Activated CD4-positive, alpha-beta memory T cell treated with anti-CD3 and anti-CD28 coated beads for 36 hours (primary cell): ENCODE results near the gene KCMF1. TPM values are rescaled to one million over a fixed set of nuclear protein-coding genes. Genes with fewer than 3 reads are reported as not detected.
"Not testable (repeated sequence)": the region's sequence is repeated elsewhere in the genome, so short reads cannot be mapped to it uniquely, and the experiment has no call there.

Source experiments
- CTCF ChIA-PET: fragments of 350-600 bp; sonication (Branson Sonifier 250); formaldehyde crosslinking; loops from one replicate; lab custom pipeline; 2021; ENCODE audit warnings: antibody characterized with exemption, inconsistent platforms; lab: Charles Lee
- POLR2A ChIA-PET: fragments of 350-600 bp; sonication (Branson Sonifier 250); formaldehyde crosslinking; loops from one replicate; lab custom pipeline; 2021; ENCODE audit warnings: antibody characterized with exemption; lab: Charles Lee
- DNase-seq: peaks from one replicate; pipeline ENCODE4 v3.0.0-alpha.2; 2020
- H3K27ac Mint-ChIP-seq: one replicate; pipeline ENCODE4 v1.8.0; 2021; ENCODE audit warnings: mixed read lengths
- H3K27me3 Mint-ChIP-seq: one replicate; pipeline ENCODE4 v1.8.0; 2021; ENCODE audit warnings: mixed read lengths
- H3K36me3 Mint-ChIP-seq: one replicate; pipeline ENCODE4 v1.8.0; 2021; ENCODE audit warnings: mixed read lengths
- H3K4me1 Mint-ChIP-seq: one replicate; pipeline ENCODE4 v1.8.0; 2021; ENCODE audit warnings: low read depth, mixed read lengths
- H3K4me3 Mint-ChIP-seq: one replicate; pipeline ENCODE4 v1.8.0; 2021; ENCODE audit warnings: mild to moderate bottlenecking, mixed read lengths
- H3K9me3 Mint-ChIP-seq: one replicate; pipeline ENCODE4 v1.8.0; 2021; ENCODE audit warnings: mixed read lengths
- intact Hi-C: fragments of 100-400 bp; cut with micrococcal nuclease; formaldehyde crosslinking; loops from one replicate; pipeline ENCODE4 v1.15.1; 2023
- total RNA-seq, 2 experiments: library from RNA; stranded (reverse); gene quantifications; one replicate each; pipeline ENCODE4 v1.2.3, GENCODE V29; 2021

KCMF1 gene
- total RNA-seq, 2 experiments from 2014 or later: 90.5 to 94.1 TPM

DNA sequence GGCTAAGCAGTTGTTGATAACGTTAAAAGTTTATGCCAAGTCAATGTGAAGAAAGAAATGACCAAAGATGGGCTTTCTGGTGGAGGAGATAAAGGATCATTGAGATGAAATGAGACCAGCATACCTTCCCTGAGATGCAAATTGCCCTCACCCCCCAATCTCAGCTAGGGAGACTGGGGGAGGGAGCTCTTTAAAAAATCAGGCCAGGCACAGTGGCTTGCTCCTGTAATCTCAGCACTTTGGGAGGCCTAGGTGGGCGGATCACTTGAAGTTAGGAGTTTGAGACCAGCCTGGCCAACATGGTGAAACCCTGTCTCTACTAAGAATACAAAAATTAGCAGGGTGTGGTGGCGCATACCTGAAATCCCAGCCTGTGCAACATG, 30.9 kb upstream of the KCMF1 start:
- no peaks in the 10 kb centered on the region for H3K27me3 Mint-ChIP-seq
- peaks cover 71% of the 10 kb centered on the region for H3K4me1 Mint-ChIP-seq
- H3K36me3 Mint-ChIP-seq: peaks cover 1% of the 10 kb centered on the region

DNA sequence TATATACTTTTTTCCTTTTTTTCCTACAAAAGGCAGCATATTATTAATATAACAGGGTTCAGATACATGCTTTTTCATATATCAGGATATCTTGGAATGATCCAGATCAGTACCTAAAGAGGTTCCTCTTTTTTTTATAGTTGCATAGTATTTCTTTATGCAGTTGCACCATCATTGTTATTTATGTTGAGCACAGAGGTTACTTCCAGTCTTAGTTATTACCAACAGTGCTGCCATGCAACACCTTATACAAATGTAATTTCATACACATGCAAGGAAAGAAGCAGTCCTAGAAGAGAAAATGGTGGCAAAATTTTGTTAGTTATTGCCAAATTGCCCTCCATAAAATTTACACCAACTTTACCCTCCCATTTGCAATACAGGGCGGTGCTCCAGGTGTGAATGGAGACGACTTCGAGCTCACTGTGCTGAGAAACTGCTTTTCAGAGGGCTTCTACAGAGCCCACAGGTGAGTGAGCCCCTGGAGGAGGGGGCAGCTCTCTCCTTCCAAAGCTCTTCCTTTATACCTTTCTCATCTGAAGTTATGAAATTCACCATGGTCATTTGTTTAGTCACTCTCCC, 30.0 kb upstream of the KCMF1 start:
- Mint-ChIP-seq H3K4me3 (no peak overlapping the region), H3K4me1 (peaks cover 77% of the 10 kb centered on the region), H3K27me3 (no peaks in the 10 kb centered on the region), H3K9me3 (no peaks in the 10 kb centered on the region), H3K36me3 (no peaks in the 10 kb centered on the region), H3K27ac (no peak overlapping the region)
- intact Hi-C loops: no loop called here
- ChIA-PET POLR2A (interaction anchor here (1.3 to 4.5 kb wide), 2 partner anchors 15 to 29 kb away, joined by 3 to 28 read pairs; no protein-coding TSS in a partner anchor), CTCF (interaction anchor here (0.6 to 12.6 kb wide), 4 partner anchors 15 to 340 kb away, joined by 3 to 181 read pairs (median 8); no protein-coding TSS in a partner anchor)
- DNase-seq: no peak

More for the DNA sequence above, 30.9 kb upstream of the KCMF1 start:
- intact Hi-C loops: no loop called here
- ChIA-PET CTCF (interaction anchor here (0.6 to 12.6 kb wide), 13 partner anchors 10 to 360 kb away, joined by 3 to 181 read pairs (median 4); no protein-coding TSS in a partner anchor), POLR2A (interaction anchor here (0.6 to 4.5 kb wide), 8 partner anchors 14 to 387 kb away, joined by 3 to 41 read pairs (median 8); partner anchors contain the start of genes KCMF1, TGOLN2 and TMSB10)
- Mint-ChIP-seq H3K4me3 (peak overlapping the region; percentile 62), H3K9me3 (no peaks in the 10 kb centered on the region), H3K27ac (peak overlapping the region; percentile 93)
- peak; percentile 30 for DNase-seq

DNA sequence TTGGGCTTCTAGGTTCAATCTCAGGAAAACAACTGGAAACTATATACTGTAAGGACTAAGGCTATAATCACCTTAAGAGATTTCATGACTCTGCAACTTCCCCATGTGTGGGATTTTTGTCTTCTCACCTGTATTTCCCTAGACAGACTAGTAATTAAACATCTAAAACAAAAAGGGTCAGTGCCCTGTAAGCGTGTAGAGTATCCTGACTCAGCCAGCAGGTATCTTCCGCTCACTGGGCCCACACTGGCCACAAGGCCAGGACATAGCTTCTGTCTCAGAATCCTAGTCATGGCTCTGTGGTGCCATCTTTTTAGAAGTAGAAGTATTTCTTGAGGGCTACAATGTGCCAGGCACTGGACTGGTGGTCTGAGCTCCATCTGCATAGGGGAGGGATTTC, 28.8 kb upstream of the KCMF1 start:
- Mint-ChIP-seq H3K9me3 (no peaks in the 10 kb centered on the region), H3K4me3 (no peak overlapping the region), H3K36me3 (no peaks in the 10 kb centered on the region), H3K27me3 (no peaks in the 10 kb centered on the region), H3K4me1 (peaks cover 78% of the 10 kb centered on the region), H3K27ac (no peak overlapping the region)
- POLR2A ChIA-PET: interaction anchor here (1.1 to 1.3 kb wide), 2 partner anchors 28 to 38 kb away, joined by 3 read pairs; no protein-coding TSS in a partner anchor
- intact Hi-C loops: no loop called here
- DNase-seq: no peak
- CTCF ChIA-PET: interaction anchor here (12.6 kb wide), 1 partner anchor 16 kb away, joined by 181 read pairs; no protein-coding TSS in a partner anchor

DNA sequence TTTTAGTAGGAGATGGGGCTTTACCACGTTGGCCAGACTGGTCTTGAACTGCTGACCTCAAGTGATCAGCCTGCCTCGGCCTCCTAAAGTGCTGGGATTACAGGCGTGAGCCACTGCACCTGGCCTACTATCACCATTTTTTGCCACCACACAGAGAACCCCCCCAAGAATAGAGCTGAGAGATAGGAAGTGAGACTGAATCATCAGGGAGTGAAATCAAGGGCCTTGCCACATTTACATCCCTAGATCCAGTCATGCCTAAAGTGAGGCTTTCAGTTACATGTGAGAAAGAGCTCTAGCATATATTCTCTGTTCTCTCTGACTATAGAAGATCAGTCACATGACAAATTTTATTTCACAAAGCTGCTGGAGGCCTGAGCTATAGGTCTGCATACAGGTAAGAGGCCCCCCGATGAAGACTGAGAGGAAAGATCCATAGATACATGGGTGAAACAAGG, 28.0 kb upstream of the KCMF1 start:
- ChIA-PET POLR2A (interaction anchor here (0.5 to 1.1 kb wide), 6 partner anchors 16 to 384 kb away, joined by 3 to 5 read pairs (median 3); no protein-coding TSS in a partner anchor), CTCF (interaction anchor here (12.6 kb wide), 1 partner anchor 17 kb away, joined by 181 read pairs; no protein-coding TSS in a partner anchor)
- Mint-ChIP-seq H3K9me3 (no peaks in the 10 kb centered on the region), H3K36me3 (no peaks in the 10 kb centered on the region), H3K27ac (peak overlapping the region; percentile 58), H3K4me1 (peaks cover 75% of the 10 kb centered on the region), H3K27me3 (no peaks in the 10 kb centered on the region), H3K4me3 (peak overlapping the region; percentile 11)
- intact Hi-C loops: no loop called here
- peak; percentile 23 for DNase-seq

DNA sequence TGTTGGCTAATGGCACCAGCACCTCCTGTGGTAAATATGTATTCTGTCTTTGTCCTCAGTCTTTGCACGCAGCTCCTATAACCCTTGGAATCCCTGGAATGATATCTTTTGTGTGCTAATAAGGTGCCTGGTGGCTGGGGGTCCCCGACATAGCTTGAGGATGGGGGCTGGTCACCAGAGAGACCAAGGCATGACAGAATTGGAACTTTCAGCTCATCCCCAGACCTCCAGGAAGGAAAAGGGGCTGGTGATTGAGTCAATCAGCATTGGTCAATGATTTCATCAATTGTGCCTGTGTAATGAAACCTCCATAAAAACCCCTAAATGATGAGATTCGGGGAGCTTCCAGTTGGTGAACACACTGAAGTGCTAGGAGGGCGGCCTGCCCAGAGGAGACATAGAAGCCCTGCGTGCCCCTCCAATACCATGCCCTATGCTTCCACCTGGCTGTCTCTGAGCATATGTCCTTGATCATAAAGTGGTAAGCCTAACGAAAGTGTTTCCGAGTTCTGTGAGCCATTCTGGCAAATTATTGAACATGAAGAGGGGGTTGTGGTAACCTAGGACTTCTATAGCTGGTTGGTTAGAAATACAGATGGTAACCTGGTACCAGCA, 26.6 kb upstream of the KCMF1 start:
- CTCF ChIA-PET: interaction anchor here (0.8 to 12.6 kb wide), 5 partner anchors 18 to 75 kb away, joined by 3 to 181 read pairs (median 3); no protein-coding TSS in a partner anchor
- no peaks in the 10 kb centered on the region for H3K9me3 Mint-ChIP-seq
- peaks cover 61% of the 10 kb centered on the region for H3K4me1 Mint-ChIP-seq
- no peaks in the 10 kb centered on the region for H3K36me3 Mint-ChIP-seq
- peak overlapping the region; percentile 93 for H3K27ac Mint-ChIP-seq
- no peak overlapping the region for H3K4me3 Mint-ChIP-seq
- POLR2A ChIA-PET: no interaction called here
- DNase-seq: no peak
- no peaks in the 10 kb centered on the region for H3K27me3 Mint-ChIP-seq
- intact Hi-C loops: no loop called here

DNA sequence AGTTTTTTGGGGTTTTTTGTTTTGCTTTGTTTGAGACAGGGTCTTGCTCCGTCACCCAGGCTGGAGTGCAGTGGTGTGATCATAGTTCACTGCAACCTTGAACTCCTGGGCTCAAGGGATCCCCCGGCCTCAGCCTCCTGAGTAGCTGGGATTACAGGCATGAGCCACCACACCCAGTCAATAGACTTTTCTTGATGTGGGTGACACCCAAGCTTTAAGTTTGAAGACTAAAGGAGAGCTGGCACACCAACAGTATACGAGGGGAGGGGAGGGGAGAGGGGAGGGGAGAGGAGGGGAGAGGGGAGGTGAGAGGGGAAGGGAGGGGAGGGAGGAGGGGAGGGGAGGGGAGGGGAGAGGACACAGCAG, 25.1 kb upstream of the KCMF1 start:
- peak overlapping the region; percentile 41 for H3K4me3 Mint-ChIP-seq
- intact Hi-C loops: loop anchor here (1.0 kb wide), 4 partner anchors 8 to 65 kb away; no protein-coding TSS in a partner anchor
- peak overlapping the region; percentile 93 for H3K27ac Mint-ChIP-seq
- POLR2A ChIA-PET: interaction anchor here (0.7 to 3.8 kb wide), 15 partner anchors 8 to 381 kb away, joined by 3 to 43 read pairs (median 6); partner anchors contain the start of genes KCMF1, TMSB10 and TRABD2A
- not testable (repeated sequence) for H3K36me3 Mint-ChIP-seq, H3K27me3 Mint-ChIP-seq, H3K9me3 Mint-ChIP-seq, DNase-seq
- CTCF ChIA-PET: interaction anchor here (0.6 to 12.6 kb wide), 11 partner anchors 8 to 355 kb away, joined by 3 to 181 read pairs (median 5); partner anchors contain the start of gene KCMF1
- H3K4me1 Mint-ChIP-seq: peaks cover 49% of the 10 kb centered on the region

DNA sequence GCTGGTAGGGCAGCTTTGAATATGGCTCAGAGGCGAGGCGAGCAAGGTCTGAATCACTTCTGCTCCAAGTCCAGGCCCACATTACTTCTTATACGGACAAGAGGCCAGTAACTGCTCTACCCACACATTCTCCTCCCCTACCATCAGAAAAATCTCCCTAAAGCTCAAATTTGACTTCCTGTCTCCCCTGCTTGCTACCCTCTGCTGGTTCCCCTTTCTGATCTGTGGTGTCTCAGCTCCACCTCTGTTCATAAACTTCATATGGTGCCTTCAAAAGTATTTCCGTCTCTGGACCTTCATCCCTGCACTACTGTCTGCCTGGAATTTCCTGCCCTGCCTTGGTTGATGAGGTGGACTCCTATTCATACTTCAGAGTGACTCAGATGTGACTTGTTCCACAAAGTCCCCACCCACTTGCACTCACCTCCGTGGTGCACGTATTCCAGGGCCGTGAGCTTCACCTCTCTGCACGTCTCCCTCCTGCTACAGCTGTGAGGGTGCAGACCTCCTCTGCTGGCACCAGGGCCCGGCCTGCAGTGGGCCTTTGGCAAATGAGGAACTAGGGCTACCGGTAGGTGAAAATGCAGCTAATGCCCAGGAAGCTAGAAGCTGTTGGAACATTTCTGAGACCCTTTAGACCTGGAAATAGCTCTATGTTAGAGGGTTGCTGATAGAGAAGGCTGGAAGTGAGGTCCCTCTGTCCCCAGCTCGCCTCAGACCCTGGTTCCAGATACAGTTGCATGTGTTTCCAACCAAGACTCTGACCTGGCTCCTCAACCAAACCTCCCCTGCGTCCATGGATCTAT, 24.6 kb upstream of the KCMF1 start:
- peak; percentile 88 for DNase-seq
- no peaks in the 10 kb centered on the region for H3K9me3 Mint-ChIP-seq
- peaks cover 44% of the 10 kb centered on the region for H3K4me1 Mint-ChIP-seq
- H3K36me3 Mint-ChIP-seq: no peaks in the 10 kb centered on the region
- ChIA-PET CTCF (interaction anchor here (0.6 to 12.6 kb wide), 12 partner anchors 8 to 354 kb away, joined by 3 to 181 read pairs (median 4); partner anchors contain the start of gene KCMF1), POLR2A (interaction anchor here (0.7 to 3.8 kb wide), 17 partner anchors 8 to 380 kb away, joined by 3 to 43 read pairs (median 4); partner anchors contain the start of genes KCMF1, TMSB10 and TRABD2A)
- intact Hi-C loops: loop anchor here (1.0 kb wide), 4 partner anchors 8 to 65 kb away; no protein-coding TSS in a partner anchor
- peak overlapping the region; percentile 51 for H3K4me3 Mint-ChIP-seq
- peak overlapping the region; percentile 93 for H3K27ac Mint-ChIP-seq
- no peaks in the 10 kb centered on the region for H3K27me3 Mint-ChIP-seq

DNA sequence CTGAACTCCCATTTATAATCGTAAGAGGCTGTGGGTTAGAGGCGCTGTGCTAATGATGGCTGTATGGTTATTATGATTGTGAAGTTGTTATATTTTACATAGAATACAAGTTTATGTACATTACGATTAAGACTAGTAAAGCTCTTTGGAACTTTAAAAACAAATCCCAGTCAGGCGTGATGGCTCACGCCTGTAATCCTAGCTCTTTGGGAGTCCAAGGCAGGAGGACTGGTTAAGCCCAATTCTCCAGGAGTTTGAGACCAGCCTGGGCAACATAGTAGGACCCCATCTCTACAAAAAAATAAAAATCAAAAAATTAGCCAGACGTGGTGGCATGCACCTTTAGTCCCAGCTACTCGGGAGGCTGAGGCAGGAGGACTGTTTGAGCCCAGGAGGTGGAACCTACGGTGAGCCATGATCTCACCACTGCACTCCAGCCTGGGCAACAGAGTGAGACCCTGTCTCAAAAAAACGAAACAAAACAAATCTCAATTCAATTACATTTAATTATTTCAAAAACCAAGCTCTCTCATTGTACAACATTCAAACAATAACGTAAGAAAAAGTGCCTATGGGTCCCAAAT, 23.9 kb upstream of the KCMF1 start:
- intact Hi-C loops: no loop called here
- H3K4me3 Mint-ChIP-seq: peak overlapping the region; percentile 51

DNA sequence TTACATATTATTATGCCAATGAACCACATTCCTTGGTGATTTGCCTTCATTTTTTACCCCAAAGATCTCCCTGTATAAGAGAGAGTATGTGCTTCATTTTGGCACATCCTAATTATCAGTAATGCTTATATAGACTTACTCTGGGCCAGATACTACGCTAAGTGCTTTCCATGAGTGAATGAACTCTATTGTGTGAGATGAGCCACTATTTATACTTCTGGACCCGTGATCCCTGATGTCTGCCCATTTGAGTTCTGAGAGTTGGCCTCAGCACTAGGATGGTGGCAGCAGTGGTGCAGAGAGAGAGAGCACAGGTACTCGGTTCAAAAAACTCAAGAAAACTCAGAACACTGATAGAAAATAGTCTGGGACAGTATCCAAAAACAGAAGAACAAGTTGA, 17.4 kb upstream of the KCMF1 start:
- H3K4me1 Mint-ChIP-seq: peaks cover 6% of the 10 kb centered on the region
- H3K9me3 Mint-ChIP-seq: no peaks in the 10 kb centered on the region
- no peaks in the 10 kb centered on the region for H3K27me3 Mint-ChIP-seq
- H3K4me3 Mint-ChIP-seq: no peak overlapping the region
- no peak overlapping the region for H3K27ac Mint-ChIP-seq
- ChIA-PET POLR2A (interaction anchor here (1.1 kb wide), 1 partner anchor 14 kb away, joined by 3 read pairs; no protein-coding TSS in a partner anchor), CTCF (interaction anchor here (1.3 to 2.3 kb wide), 2 partner anchors 16 to 28 kb away, joined by 3 to 8 read pairs; no protein-coding TSS in a partner anchor)
- peaks cover 2% of the 10 kb centered on the region for H3K36me3 Mint-ChIP-seq
- DNase-seq: no peak
- intact Hi-C loops: no loop called here

More for the DNA sequence above, 23.9 kb upstream of the KCMF1 start:
- H3K27ac Mint-ChIP-seq: peak overlapping the region; percentile 93
- ChIA-PET POLR2A (interaction anchor here (0.6 to 3.8 kb wide), 12 partner anchors 9 to 106 kb away, joined by 3 to 43 read pairs (median 6); partner anchors contain the start of genes KCMF1 and TMSB10), CTCF (interaction anchor here (0.6 to 12.6 kb wide), 11 partner anchors 9 to 353 kb away, joined by 3 to 181 read pairs (median 4); partner anchors contain the start of gene KCMF1)
- H3K4me1 Mint-ChIP-seq: peaks cover 42% of the 10 kb centered on the region
- no peaks in the 10 kb centered on the region for H3K27me3 Mint-ChIP-seq
- DNase-seq: no peak
- no peaks in the 10 kb centered on the region for H3K9me3 Mint-ChIP-seq
- no peaks in the 10 kb centered on the region for H3K36me3 Mint-ChIP-seq

DNA sequence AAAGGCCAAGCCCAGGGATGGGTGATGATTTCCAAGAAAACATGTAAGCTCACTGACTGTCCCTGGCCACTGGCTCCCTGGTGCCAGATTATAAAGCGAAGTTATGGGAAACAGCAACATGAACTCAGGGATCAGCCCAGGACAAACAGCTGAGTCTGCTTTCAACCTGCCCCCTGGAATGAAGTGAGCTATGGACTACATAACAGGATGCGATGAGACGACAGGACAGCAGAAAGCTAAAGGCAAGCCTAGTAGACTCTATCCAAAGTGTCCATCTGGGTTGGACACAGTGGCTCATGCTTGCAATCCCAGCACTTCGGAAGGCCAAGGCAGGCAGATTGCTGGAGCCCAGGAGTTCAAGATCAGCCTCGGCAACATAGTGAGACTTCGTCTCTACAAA, 16.6 kb upstream of the KCMF1 start:
- intact Hi-C loops: no loop called here
- Mint-ChIP-seq H3K27ac (no peak overlapping the region), H3K9me3 (no peaks in the 10 kb centered on the region), H3K27me3 (no peaks in the 10 kb centered on the region), H3K4me3 (no peak overlapping the region), H3K4me1 (peaks cover 12% of the 10 kb centered on the region), H3K36me3 (peaks cover 2% of the 10 kb centered on the region)
- DNase-seq: no peak
- ChIA-PET POLR2A (interaction anchor here (1.1 kb wide), 1 partner anchor 15 kb away, joined by 3 read pairs; no protein-coding TSS in a partner anchor), CTCF (interaction anchor here (1.3 to 2.3 kb wide), 2 partner anchors 15 to 28 kb away, joined by 3 to 8 read pairs; no protein-coding TSS in a partner anchor)
